Heart left ventricle (tissue), 16 donors: Measurements from ENCODE around the gene OXCT1. TPM values are rescaled to one million over a fixed set of nuclear protein-coding genes. Genes with fewer than 3 reads are reported as not detected.

Source experiments
- ATAC-seq, 4 donors: fragments of 200-7000 bp; cut with Tn5 transposase; one replicate each; pipeline ENCODE4 v1.9.1; 2020 to 2022; ENCODE audit warnings: moderate library complexity in 4 of 4, mild to moderate bottlenecking in 3 of 4, moderate number of reproducible peaks in 1 of 4
- DNase-seq, 5 donors: peaks; one replicate each; pipeline ENCODE4 v3.0.0-alpha.2; 2020
- H3K27ac ChIP-seq, 12 donors: fragments of 200-600 bp; sonication (generic) in 4 of 12; one replicate each; pipeline versions ENCODE4 v1.5.0 to v1.8.0; 2016 to 2022; ENCODE audit warnings: mild to moderate bottlenecking in 2 of 12
- H3K27me3 ChIP-seq, 9 donors: fragments of 200-600 bp; sonication (generic) in 2 of 9; one replicate each; pipeline versions ENCODE4 v1.5.1 to v1.8.0; 2016 to 2022; ENCODE audit warnings: mild to moderate bottlenecking in 3 of 9
- H3K36me3 ChIP-seq, 9 donors: fragments of 200-600 bp; sonication (generic) in 2 of 9; one replicate each; pipeline versions ENCODE4 v1.5.0 to v1.8.0; 2018 to 2022; ENCODE audit warnings: mild to moderate bottlenecking in 2 of 9
- H3K4me1 ChIP-seq, 12 donors: fragments of 200-600 bp; sonication (generic) in 4 of 12; one replicate each; pipeline versions ENCODE4 v1.5.0 to v1.8.0; 2016 to 2022; ENCODE audit warnings: mild to moderate bottlenecking in 3 of 12
- H3K4me3 ChIP-seq, 12 donors: fragments of 200-600 bp; sonication (generic) in 4 of 12; one replicate each; pipeline versions ENCODE4 v1.5.0 to v1.8.0; 2017 to 2022; ENCODE audit warnings: mild to moderate bottlenecking in 9 of 12, moderate library complexity in 4 of 12
- H3K9me3 ChIP-seq, 12 donors: fragments of 200-600 bp; sonication (generic) in 4 of 12; one replicate each; pipeline versions ENCODE4 v1.5.0 to v1.8.0; 2016 to 2022; ENCODE audit warnings: mild to moderate bottlenecking in 1 of 12
- POLR2A ChIP-seq, 2 donors: fragments of 450-650 bp; IDR thresholded peaks; one replicate each; pipeline ENCODE4 v1.6.1; 2017; ENCODE audit warnings: antibody characterized with exemption in 2 of 2, mild to moderate bottlenecking in 2 of 2, moderate library complexity in 2 of 2
- WGBS, 4 donors: extraction: QIAGEN DNeasy Blood & Tissue Kit in 2 of 4; methylation state at CpG; one replicate each; pipeline versions ENCODE4 v1.1.5 to v1.1.7; 2013 to 2018; 5-methylcytosine and 5-hydroxymethylcytosine counted together
- intact Hi-C, 10 donors: fragments of 100-400 bp; cut with DNase I; formaldehyde crosslinking; loops; one replicate each; pipeline versions ENCODE4 v1.11.1 to v1.14.2; 2022
- polyA plus RNA-seq, 2 donors: library from polyadenylated mRNA; stranded (reverse); fragments of 200-250 nt; gene quantifications; one replicate each; pipeline ENCODE4 v1.2.3, GENCODE V29; 2013
- total RNA-seq, 9 donors: library from RNA; depleted of rRNA in 2 of 9; stranded (reverse); fragments of >200 nt in 2 of 9; fragmentation: NEBNext Ultra II Directional in 3 of 9; extraction: Animal tissue kit (Norgen Biotek cat#: 25700) in 3 of 9; gene quantifications; one replicate each; pipeline versions ENCODE4 v1.1.0 to v1.2.4, GENCODE V29; 2016 to 2023
- TF ChIP-seq, protein P1 (sequence below), 12 donors: fragments of 200-600 bp; sonication (generic) in 4 of 12; IDR thresholded peaks; one replicate each; pipeline versions ENCODE4 v1.5.0 to v1.8.0; 2018 to 2022; ENCODE audit warnings: antibody characterized with exemption in 12 of 12, mild to moderate bottlenecking in 5 of 12
- donor health status: ischemic (EF 13 %, LVEDD 7.1; RV severe dilation, severe dysfunction).
- donor health status: healthy with polysubstance abuse.
- donor health status: DM: no; HTN: yes; CAD: no.
- donor health status: DM: no; HTN: no; CAD: no.
- donor health status: ischemic (EF 25% LVEDD 6.9; RV normal size, moderate dysfunction).
- donor health status: ischemic (EF 25% LVEDD 5.7; RV mildly dilated, moderate dysfunction).
- donor health status: healthy.
- donor health status: DM: yes; HTN: yes; CAD: no.
- donor health status: ischemic (EF 35%, LVEDD 5.7; RV mildly dilated, moderate dysfunction).
- donor health status: nonischemic (EF 11% LVEDD 7.7; RV severe dilation, severe dysfunction).
- donor health status: DM: yes; HTN: yes; CAD: no.
- donor health status: PGD.
- donor health status: ischemic (EF 29% LVEDD 5.4; RV normal size, mild dysfunction).
- donor health status: nonischemic (EF 23%, LVEDD 6.1; RV moderate dilation, normal function).

Gene OXCT1
- total and polyA plus RNA-seq, 11 donors = 50.7 to 363 (median 188) TPM

GRCh38 chr5:41863871-41864486 lies 6.2 kb downstream of the OXCT1 start:
- H3K27ac ChIP-seq = no peak overlapping the region
- TF ChIP-seq POLR2A (IDR thresholded peaks at IDR 0.05) = no peak
- TF ChIP-seq, protein P1, sequence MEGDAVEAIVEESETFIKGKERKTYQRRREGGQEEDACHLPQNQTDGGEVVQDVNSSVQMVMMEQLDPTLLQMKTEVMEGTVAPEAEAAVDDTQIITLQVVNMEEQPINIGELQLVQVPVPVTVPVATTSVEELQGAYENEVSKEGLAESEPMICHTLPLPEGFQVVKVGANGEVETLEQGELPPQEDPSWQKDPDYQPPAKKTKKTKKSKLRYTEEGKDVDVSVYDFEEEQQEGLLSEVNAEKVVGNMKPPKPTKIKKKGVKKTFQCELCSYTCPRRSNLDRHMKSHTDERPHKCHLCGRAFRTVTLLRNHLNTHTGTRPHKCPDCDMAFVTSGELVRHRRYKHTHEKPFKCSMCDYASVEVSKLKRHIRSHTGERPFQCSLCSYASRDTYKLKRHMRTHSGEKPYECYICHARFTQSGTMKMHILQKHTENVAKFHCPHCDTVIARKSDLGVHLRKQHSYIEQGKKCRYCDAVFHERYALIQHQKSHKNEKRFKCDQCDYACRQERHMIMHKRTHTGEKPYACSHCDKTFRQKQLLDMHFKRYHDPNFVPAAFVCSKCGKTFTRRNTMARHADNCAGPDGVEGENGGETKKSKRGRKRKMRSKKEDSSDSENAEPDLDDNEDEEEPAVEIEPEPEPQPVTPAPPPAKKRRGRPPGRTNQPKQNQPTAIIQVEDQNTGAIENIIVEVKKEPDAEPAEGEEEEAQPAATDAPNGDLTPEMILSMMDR (IDR thresholded peaks at IDR 0.05) = no peak
- H3K4me1 ChIP-seq = peaks cover 0 to 24% (median 4%) of the 10 kb centered on the region in 12 donors
- H3K27me3 ChIP-seq = no peaks in the 10 kb centered on the region
- H3K4me3 ChIP-seq = no peak overlapping the region
- DNase-seq = no peak
- intact Hi-C loops = loop anchor here in 1 of 10 donors (10.0 kb wide), 1 partner anchor 561 kb away; the partner anchor contains the start of gene GHR
- H3K9me3 ChIP-seq = no peaks in the 10 kb centered on the region
- H3K36me3 ChIP-seq = peaks cover 0 to 46% (median 22%) of the 10 kb centered on the region in 9 donors
- ATAC-seq = peak in 1 of 4 donors; percentile 14

GRCh38 chr5:41858890-41859289 lies 11.3 kb downstream of the OXCT1 start:
- Histone ChIP-seq H3K4me3 (no peak overlapping the region), H3K4me1 (peaks cover 0 to 6% (median under 1%) of the 10 kb centered on the region in 12 donors), H3K27me3 (no peaks in the 10 kb centered on the region), H3K36me3 (peaks cover 0 to 81% (median 48%) of the 10 kb centered on the region in 9 donors), H3K27ac (no peak overlapping the region), H3K9me3 (no peaks in the 10 kb centered on the region)
- ATAC-seq (no peak), DNase-seq (no peak)
- WGBS, 4 donors = 91 to 96% (median 93%) methylated on average over 2 of the region's 2 CpGs
- no peak for TF ChIP-seq POLR2A (IDR thresholded peaks at IDR 0.05)
- TF ChIP-seq, protein P1 (IDR thresholded peaks at IDR 0.05) = no peak
- intact Hi-C loops = loop anchor here (5.0 to 10.0 kb wide), 15 partner anchors 53 to 1036 kb away; partner anchors contain the start of gene FBXO4 (in 1 of the 10)

- TF ChIP-seq, protein P1 (IDR thresholded peaks at IDR 0.05) = no peak
- TF ChIP-seq POLR2A (IDR thresholded peaks at IDR 0.05) = no peak
- Histone ChIP-seq H3K4me3 (no peak overlapping the region), H3K27me3 (no peaks in the 10 kb centered on the region), H3K27ac (no peak overlapping the region), H3K36me3 (peaks cover 0 to 90% (median 57%) of the 10 kb centered on the region in 9 donors), H3K9me3 (no peaks in the 10 kb centered on the region), H3K4me1 (peaks cover 0 to 6% (median 0%) of the 10 kb centered on the region in 12 donors)
- intact Hi-C loops = loop anchor here (2.0 to 10.0 kb wide), 19 partner anchors 54 to 1037 kb away; partner anchors contain the start of gene FBXO4 (in 3 of the 10)
- 90 to 100% (median 96%) methylated on average over 1 of the region's 1 CpG for WGBS, 4 donors
- DNase-seq (no peak), ATAC-seq (no peak)
Observed at GRCh38 chr5:41857989-41858388, 12.2 kb downstream of the OXCT1 start.

GRCh38 chr5:41856644-41857491 lies 13.4 kb downstream of the OXCT1 start:
- no peaks in the 10 kb centered on the region for H3K9me3 ChIP-seq
- ATAC-seq = peak; percentile 78 to 85 (median 84)
- H3K4me3 ChIP-seq = no peak overlapping the region
- TF ChIP-seq, protein P1 (IDR thresholded peaks at IDR 0.05) = peak; percentile 72 to 85 (median 78)
- no peak for TF ChIP-seq POLR2A (IDR thresholded peaks at IDR 0.05)
- peak in 2 of 5 donors; percentile 46 to 51 for DNase-seq
- H3K36me3 ChIP-seq = peaks cover 0 to 92% (median 64%) of the 10 kb centered on the region in 9 donors
- H3K27ac ChIP-seq = no peak overlapping the region
- intact Hi-C loops = loop anchor here (2.0 to 10.0 kb wide), 19 partner anchors 55 to 1038 kb away; partner anchors contain the start of gene FBXO4 (in 3 of the 10)
- peaks cover 0 to 6% (median 0%) of the 10 kb centered on the region in 12 donors for H3K4me1 ChIP-seq
- WGBS, 4 donors = 42 to 47% (median 44%) methylated on average over 5 of the region's 5 CpGs
- H3K27me3 ChIP-seq = no peaks in the 10 kb centered on the region
